NCI-H2081 (cell line): ENCODE measurements around the gene CDH16.
A peak's percentile ranks its signal among the peaks of the same experiment; 100 is the strongest.
"Not testable (repeated sequence)": the region's sequence is repeated elsewhere in the genome, so short reads cannot be mapped to it uniquely, and the experiment has no call there.

Experiments used
- DNase-seq, 2 experiments: peaks; one replicate each; lab custom pipeline; 2025; lab: John Stamatoyannopoulos, UW

CDH16 gene

GRCh38 chr16:66908762-66909559 is 9.7 kb downstream of the CDH16 start:
- no peak for DNase-seq

- DNase-seq, result no peak
Measured at GRCh38 chr16:66908116-66908515, 10.6 kb downstream of the CDH16 start.

GRCh38 chr16:66906916-66907836 is 11.5 kb downstream of the CDH16 start:
- no peak for DNase-seq

DNA sequence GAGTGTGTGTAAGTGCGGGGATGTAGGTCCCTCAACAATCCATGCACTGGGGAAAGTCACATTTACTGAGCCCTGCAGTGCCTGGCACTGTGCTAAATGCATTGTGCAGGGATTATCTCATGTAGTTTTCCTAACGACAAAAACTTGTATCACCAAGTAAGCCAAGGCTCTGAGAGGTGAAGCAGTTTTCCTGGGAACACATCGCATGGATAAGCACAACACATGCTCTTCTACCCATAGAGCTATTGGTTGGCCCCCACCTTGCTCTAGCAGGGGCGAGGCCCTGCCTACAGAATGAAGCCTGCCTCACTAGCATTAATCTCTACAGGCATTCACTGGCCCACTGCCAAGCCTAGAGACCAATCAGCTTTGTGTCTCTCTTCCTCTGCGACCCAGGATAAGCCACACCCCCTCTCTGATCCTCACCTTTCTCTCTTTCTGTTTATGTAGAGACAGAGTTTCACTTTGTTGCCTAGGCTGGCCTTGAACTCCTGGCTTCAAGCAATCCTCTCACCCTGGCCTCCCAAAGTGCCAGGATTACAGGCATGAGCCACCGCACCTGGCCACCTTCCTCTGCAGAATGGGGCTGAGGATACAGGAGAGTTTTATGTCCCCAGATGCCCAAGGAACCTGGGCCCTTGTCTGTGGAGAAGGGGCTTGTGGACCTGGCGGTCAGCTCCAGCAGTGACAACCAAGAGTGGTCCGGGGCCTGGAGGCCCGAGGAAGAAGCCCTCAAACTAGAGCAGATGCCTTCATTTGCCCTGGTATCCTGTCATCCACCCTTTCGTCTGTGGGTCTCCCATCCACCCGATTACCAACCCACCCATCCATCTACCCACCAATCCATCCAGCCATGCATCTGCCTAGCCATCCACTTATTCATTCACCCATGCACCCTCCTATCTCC is 12.8 kb downstream of the CDH16 start:
- DNase-seq, result peak in 1 of 2 experiments; percentile 7

- no peak for DNase-seq
Measured at GRCh38 chr16:66904846-66905632, 13.6 kb downstream of the CDH16 start.

GRCh38 chr16:66904428-66904845 is 14.2 kb downstream of the CDH16 start:
- no peak for DNase-seq

DNA sequence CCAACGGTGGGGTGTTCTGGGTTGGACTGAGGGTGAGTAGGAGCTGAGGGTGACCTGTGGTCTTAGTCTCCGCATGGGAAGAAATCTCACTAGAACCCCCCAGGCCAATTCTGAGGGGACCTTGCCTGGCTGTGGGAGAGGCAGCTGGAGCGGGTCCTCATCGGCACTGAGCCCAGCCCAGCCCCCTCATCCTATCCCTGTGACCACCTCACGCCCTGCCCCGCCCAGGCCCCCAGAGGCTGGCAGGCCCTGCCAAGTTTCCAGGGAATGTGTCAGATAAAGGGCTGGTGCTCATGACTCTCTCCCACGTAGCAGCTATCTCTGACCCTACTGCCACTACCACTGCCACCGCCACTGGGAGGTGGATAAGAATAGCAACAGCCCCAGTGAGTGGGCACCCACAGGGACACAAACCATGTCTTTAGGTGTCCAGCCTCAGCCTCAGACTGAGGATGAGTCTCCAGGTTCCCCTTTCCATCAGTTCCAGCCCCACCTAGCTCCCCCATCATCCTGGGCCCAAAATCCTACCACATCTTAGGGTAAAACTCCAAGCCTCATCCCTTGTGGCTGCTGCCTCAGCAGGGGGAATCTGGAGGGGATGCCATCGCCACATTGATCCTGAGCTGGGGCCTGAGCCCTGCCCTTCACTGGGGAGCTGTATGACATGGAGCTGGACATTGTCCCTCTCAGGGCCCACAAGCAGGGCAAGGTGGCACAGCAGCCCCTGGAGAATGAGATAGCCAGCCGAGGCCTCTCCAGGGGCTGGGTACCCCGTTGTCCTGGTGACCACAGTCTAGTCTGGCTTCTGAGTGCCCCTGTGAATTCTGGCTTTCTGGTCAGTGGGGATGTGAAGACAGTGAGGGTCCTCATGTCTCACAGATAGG is 14.9 kb downstream of the CDH16 start:
- no peak for DNase-seq

DNA sequence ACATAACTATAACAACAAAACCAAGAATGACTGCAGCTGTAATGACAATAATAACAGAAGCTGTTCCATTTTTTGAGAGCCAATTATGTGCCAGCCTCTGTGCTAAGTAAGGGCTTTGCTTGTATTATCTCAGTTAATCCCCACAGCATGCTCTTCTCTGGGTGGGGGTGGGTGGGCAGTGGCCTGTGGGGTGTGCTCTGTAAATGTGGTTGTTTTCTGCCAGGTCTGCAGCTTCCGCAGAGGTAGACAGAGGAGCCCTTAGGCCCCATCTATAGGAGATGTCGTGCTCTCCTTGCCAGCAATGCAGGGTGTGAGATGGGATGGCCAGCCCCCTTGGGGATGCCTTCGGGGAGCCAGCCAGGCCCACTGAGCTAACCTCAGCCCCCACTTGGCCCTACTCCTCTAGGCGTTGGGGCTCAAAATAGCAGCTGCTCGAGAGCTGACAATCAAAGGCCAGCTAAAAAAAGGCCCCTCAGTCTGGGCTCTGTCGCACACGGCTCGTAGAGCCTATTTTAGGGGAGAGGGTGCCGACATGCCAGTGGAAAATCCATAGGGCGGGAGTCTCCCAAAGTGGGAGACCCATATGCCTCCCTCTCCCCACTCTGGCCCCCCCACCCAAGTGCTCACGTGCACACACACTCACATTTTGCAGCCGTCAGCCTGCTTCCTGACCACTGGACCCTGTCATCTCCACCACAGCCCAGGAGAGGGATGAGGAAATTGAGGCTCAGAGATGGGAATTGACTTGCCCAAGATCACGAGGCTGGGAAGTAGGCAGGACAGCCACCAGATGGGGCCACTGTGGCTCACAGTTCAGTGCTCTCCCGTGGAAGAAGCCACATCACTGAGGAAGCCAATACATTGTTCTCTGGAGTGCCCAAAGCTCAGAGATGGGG is 15.8 kb downstream of the CDH16 start:
- DNase-seq, result no peak

DNA sequence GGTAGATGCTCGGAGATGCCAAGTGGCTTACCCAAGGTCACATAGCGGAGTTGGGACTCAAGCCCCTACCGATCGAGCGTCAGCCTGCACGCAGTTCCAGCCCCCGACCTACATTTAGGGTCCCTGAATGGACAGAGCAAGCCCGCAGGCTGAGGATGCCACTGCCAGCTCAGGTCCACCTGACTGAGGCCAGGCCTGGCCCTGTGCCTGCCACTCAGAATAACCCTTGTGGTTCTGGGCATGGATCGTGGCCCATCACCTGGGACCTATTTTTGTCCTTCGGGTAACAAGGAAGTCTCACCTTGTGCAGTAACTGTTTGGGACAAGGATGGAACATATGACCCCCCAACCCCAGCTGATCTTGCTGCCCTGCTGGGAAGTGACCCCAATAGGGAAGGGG is 17.1 kb downstream of the CDH16 start:
- no peak for DNase-seq

DNA sequence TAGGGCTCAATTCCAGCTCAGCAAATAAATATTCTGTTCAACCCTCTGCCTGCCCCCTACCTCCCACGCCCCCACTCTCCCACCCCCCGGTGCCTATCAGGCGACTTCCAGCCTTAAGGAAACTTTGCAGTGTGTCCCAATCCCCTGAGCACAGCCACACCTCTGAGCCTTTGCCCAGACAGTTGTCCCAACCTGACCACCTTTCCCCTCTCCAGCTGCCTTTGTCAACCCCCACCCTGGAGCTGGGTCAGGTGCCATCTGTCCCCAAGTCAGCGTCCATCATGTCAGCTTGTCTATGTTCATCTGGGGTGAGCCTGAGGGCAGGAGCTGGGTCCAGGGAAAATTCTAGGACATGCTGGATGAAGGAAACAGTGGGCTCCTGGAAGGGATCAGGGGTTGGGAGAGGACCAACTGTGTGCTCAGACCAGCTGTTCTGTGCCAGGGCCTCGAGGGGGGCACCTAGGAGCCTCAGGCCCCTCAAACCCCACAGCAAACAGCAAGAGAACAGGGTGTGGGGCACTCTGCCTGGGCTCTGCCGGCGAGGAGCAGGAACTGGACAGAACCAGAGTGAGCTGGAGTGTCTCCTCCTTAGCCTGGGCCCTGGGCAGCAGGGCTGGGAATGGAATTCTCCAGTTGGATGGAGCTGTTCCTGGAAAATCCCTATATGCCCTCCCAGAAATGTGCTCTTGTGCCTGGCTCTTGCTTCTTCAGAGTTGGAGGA is 17.8 kb downstream of the CDH16 start:
- no peak for DNase-seq

- DNase-seq, result no peak
Measured at GRCh38 chr16:66899945-66900710, 18.6 kb downstream of the CDH16 start.

- no peak for DNase-seq
Measured at GRCh38 chr16:66899310-66899944, 19.3 kb downstream of the CDH16 start.

DNA sequence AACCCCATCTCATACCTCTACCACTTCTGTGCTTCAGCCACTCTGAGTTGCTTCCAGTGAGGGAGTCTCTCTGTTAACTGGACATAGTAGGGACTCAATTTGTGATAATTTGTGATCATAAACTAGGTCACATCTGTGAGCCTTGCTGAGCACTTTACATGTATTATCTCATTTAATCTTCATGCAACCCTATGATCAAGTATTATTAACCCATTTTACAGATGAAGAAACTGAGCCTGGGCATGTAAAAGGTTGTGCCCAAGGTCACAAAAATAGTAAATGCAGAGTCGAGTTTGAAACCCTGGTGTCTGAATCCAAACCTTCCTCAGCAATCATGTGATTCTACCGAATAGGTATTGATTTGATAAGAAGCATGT is 19.8 kb downstream of the CDH16 start:
- DNase-seq, result no peak

- DNase-seq, result no peak
Measured at GRCh38 chr16:66898207-66898606, 20.5 kb downstream of the CDH16 start.

- DNase-seq, result not testable (repeated sequence)
Measured at GRCh38 chr16:66896682-66897081, 22.0 kb downstream of the CDH16 start.

DNA sequence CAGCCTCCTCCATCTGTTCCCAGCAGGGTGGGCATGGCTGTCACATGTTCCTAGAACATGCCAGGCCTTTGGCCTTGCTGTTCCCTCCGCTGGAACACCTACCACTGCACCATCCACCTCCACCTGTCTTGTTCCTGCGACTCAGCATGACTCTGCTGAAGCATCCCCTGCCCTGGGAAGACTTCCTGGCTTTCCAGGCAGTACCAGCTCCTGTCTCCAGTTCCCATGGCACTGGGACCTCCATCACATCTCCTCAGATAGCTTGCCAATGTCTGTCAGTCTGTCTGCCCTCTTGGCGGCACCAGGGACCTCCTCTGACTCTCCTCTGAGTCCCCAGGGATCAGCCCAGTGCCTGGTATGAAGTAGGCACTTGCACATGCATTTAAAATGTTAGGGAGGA is 22.7 kb downstream of the CDH16 start:
- DNase-seq, result no peak

- no peak for DNase-seq
Measured at GRCh38 chr16:66895689-66895979, 23.1 kb downstream of the CDH16 start.
